Measurements from ENCODE around the gene WDR4.

Gene WDR4

DNA sequence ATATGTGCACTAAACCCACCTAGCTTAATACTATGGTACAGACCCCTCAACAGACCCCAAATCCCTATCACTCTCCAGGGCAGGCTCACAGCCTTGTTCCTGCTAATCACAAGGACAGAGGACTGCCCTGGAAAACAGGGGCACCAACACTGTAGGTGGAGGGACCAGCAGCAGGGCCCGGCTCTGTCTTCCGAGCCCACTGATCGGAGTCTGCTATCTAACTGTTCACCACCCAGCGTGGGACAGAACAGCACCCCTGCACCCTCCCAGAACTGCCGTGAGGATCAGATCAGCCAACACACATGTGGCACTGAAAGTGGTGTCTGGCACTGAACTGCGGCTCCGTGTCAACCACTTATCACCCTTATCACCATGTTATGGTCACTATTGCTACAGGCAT lies 6.2 kb downstream of the WDR4 start:
- DNase-seq (ENCODE audit: low read depth, low spot score) = no peak
- Histone ChIP-seq H3K4me3 (ENCODE audit: insufficient read length, low read depth) (no peak overlapping the region), H3K9ac (ENCODE audit: insufficient read length, low read depth) (no peak overlapping the region), H3K4me1 (ENCODE audit: insufficient read depth, insufficient read length) (peaks cover 8% of the 10 kb centered on the region), H3K9me3 (ENCODE audit: insufficient read depth, low read length) (no peaks in the 10 kb centered on the region), H3K27me3 (ENCODE audit: insufficient read depth, insufficient read length) (no peaks in the 10 kb centered on the region), H3K36me3 (ENCODE audit: insufficient read depth, insufficient read length, low read length) (peaks cover 95% of the 10 kb centered on the region)
- TF ChIP-seq SUZ12 (IDR thresholded peaks at IDR 0.05; ENCODE audit: extremely low read depth, insufficient read depth, insufficient read length) (no peak), ZNF274 (IDR thresholded peaks at IDR 0.05; ENCODE audit: low read depth, low read length) (no peak)

DNA sequence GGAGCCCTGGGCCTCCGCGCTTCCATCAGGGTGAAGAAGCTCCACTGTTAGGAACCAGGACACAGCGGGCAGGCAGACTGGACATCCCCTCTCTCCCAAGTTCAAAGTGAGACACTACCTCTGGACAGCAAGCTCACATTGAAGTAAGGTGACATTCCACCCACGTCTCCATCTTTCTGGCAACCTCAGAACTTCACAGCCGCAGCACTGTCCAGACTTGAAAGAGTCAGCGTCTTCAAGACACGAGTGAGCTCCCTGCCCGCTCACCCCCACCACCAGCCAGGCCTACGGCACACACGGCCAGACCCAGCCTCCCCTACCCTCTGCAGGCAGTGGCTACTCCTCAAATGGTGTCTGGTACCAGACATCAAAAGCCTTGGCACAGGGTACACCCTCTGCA lies 11.1 kb downstream of the WDR4 start:
- Histone ChIP-seq H3K4me3 (ENCODE audit: insufficient read length, low read depth) (no peak overlapping the region), H3K9ac (ENCODE audit: insufficient read length, low read depth) (no peak overlapping the region), H3K9me3 (ENCODE audit: insufficient read depth, low read length) (no peaks in the 10 kb centered on the region), H3K36me3 (ENCODE audit: insufficient read depth, insufficient read length, low read length) (peaks cover 95% of the 10 kb centered on the region), H3K27me3 (ENCODE audit: insufficient read depth, insufficient read length) (no peaks in the 10 kb centered on the region), H3K4me1 (ENCODE audit: insufficient read depth, insufficient read length) (peaks cover 30% of the 10 kb centered on the region)
- TF ChIP-seq ZNF274 (IDR thresholded peaks at IDR 0.05; ENCODE audit: low read depth, low read length) (no peak), YY1 (IDR thresholded peaks at IDR 0.05; ENCODE audit: insufficient read depth, insufficient read length) (no peak), SUZ12 (IDR thresholded peaks at IDR 0.05; ENCODE audit: extremely low read depth, insufficient read depth, insufficient read length) (no peak)
- no peak for DNase-seq (ENCODE audit: low read depth, low spot score)

DNA sequence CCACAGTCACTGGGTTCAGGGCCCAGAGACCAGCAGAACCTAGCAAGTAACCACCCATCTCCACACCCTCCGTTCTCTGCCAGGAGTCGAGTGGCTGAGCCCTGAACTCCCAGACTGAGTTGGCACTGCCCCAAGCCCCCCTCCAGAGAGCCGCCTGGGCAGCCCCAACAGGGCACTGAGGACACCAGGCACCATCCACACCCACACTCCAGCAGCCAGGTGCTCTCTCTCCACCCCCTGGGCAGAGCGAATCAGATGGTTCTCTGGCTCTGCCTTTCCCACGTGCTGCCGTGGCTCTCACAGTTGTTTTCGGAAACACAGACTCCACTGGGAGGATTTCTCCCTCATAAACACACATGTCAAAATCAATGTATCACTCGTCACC lies 13.6 kb downstream of the WDR4 start:
- Histone ChIP-seq H3K27me3 (ENCODE audit: insufficient read depth, insufficient read length) (no peaks in the 10 kb centered on the region), H3K9ac (ENCODE audit: insufficient read length, low read depth) (no peak overlapping the region), H3K4me3 (ENCODE audit: insufficient read length, low read depth) (no peak overlapping the region), H3K36me3 (ENCODE audit: insufficient read depth, insufficient read length, low read length) (peaks cover 91% of the 10 kb centered on the region), H3K9me3 (ENCODE audit: insufficient read depth, low read length) (no peaks in the 10 kb centered on the region), H3K4me1 (ENCODE audit: insufficient read depth, insufficient read length) (peaks cover 38% of the 10 kb centered on the region)
- TF ChIP-seq ZNF274 (IDR thresholded peaks at IDR 0.05; ENCODE audit: low read depth, low read length) = no peak
- no peak for TF ChIP-seq YY1 (IDR thresholded peaks at IDR 0.05; ENCODE audit: insufficient read depth, insufficient read length)
- TF ChIP-seq SUZ12 (IDR thresholded peaks at IDR 0.05; ENCODE audit: extremely low read depth, insufficient read depth, insufficient read length) = no peak
- DNase-seq (ENCODE audit: low read depth, low spot score) = no peak

DNA sequence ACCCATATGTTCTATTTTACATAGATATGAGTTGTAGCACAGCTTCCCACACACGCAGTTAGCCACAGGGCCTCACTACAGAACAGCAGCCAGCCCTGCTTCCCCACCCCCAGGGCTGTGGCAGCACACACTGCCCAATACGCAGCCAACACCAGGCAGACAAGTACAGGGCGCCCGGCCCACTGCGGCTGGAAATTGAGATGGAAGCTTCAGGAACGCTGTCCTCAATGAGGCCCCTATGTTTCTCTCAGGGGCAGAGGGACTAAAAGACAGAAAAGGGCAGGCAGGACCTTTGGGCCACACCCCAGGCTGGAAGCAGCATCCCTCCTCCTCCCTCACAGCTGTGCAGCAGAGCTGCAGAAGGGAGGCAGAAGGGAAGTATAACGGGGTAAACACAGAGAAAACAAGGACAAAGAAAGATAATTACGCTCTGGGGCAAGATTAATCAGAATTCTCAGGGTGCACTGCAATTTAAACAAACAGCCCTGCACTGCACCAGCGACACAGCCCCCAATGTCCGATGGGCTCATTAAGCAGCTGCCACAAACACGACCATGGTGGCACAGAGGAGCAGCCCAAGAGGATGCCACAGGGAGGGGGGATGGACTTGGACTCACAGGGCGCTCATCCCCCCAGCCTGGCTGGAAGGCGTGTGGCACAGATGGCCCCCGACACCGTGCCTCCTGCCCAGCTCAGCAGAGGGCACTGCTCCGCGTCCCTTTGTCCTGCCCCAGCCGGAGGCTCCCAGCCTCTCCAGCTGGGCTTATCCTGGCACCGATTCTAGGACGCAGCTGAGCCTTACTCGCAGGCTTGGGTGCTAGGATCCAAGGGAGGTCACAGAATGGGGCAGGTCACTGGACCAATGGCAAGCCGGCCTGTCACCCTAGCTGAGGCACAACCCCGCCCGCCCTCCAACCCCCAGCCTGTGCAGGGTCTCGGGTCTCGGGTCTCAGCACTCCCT lies 14.2 kb downstream of the WDR4 start:
- peaks cover 93% of the 10 kb centered on the region for H3K36me3 ChIP-seq (ENCODE audit: insufficient read depth, insufficient read length, low read length)

DNA sequence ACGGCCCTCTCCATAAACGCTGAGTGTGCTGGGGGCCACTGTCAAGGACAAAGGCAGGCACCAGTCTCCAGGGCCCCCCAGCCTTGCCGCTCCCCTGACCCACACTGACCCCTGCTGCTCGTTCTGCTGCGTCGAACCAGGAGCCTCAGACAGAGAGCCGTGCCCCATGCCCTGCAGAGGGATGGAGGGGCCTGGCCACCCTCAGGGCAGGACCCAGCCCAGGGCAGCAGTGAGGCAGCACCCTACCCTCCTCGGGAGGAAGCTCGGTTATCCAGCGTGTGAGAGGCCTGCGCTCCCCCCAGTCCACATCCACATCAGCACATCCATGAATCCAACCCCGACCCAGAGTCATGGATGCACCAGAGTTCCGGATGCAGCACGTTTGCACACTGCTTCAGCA lies 15.1 kb downstream of the WDR4 start:
- H3K4me1 ChIP-seq (ENCODE audit: insufficient read depth, insufficient read length) = peaks cover 38% of the 10 kb centered on the region
- TF ChIP-seq YY1 (IDR thresholded peaks at IDR 0.05; ENCODE audit: insufficient read depth, insufficient read length) (no peak), SUZ12 (IDR thresholded peaks at IDR 0.05; ENCODE audit: extremely low read depth, insufficient read depth, insufficient read length) (no peak), ZNF274 (IDR thresholded peaks at IDR 0.05; ENCODE audit: low read depth, low read length) (no peak)

More for the DNA sequence above, 14.2 kb downstream of the WDR4 start:
- H3K27me3 ChIP-seq (ENCODE audit: insufficient read depth, insufficient read length) = no peaks in the 10 kb centered on the region
- H3K4me3 ChIP-seq (ENCODE audit: insufficient read length, low read depth) = no peak overlapping the region
- peaks cover 38% of the 10 kb centered on the region for H3K4me1 ChIP-seq (ENCODE audit: insufficient read depth, insufficient read length)
- no peaks in the 10 kb centered on the region for H3K9me3 ChIP-seq (ENCODE audit: insufficient read depth, low read length)
- no peak for DNase-seq (ENCODE audit: low read depth, low spot score)
- TF ChIP-seq YY1 (IDR thresholded peaks at IDR 0.05; ENCODE audit: insufficient read depth, insufficient read length) (no peak), SUZ12 (IDR thresholded peaks at IDR 0.05; ENCODE audit: extremely low read depth, insufficient read depth, insufficient read length) (no peak), ZNF274 (IDR thresholded peaks at IDR 0.05; ENCODE audit: low read depth, low read length) (no peak)
- no peak overlapping the region for H3K9ac ChIP-seq (ENCODE audit: insufficient read length, low read depth)

DNA sequence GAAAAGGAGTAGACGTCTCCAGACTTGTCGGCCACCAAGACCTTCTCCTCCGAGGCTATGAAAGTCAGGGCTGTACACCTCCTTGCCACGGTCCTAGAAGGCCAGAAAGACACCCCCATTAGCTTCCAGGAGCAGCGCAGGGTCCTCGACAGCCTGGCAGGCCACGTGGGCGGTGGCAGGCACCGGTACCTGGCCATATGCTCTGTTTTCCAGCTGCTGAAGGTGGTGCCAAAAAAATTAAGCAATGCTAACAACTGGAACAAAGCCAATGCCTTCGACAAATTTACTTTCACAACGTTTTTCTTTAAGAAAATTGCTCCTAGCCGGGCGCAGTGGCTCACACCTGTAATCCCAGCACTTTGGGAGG lies 15.9 kb downstream of the WDR4 start:
- Histone ChIP-seq H3K9ac (ENCODE audit: insufficient read length, low read depth) (no peak overlapping the region), H3K36me3 (ENCODE audit: insufficient read depth, insufficient read length, low read length) (peaks cover 93% of the 10 kb centered on the region), H3K27me3 (ENCODE audit: insufficient read depth, insufficient read length) (no peaks in the 10 kb centered on the region), H3K9me3 (ENCODE audit: insufficient read depth, low read length) (no peaks in the 10 kb centered on the region), H3K4me1 (ENCODE audit: insufficient read depth, insufficient read length) (peaks cover 35% of the 10 kb centered on the region), H3K4me3 (ENCODE audit: insufficient read length, low read depth) (no peak overlapping the region)
- TF ChIP-seq YY1 (IDR thresholded peaks at IDR 0.05; ENCODE audit: insufficient read depth, insufficient read length) (no peak), SUZ12 (IDR thresholded peaks at IDR 0.05; ENCODE audit: extremely low read depth, insufficient read depth, insufficient read length) (no peak), ZNF274 (IDR thresholded peaks at IDR 0.05; ENCODE audit: low read depth, low read length) (no peak)
- DNase-seq (ENCODE audit: low read depth, low spot score) = no peak

More for the DNA sequence above, 15.1 kb downstream of the WDR4 start:
- Histone ChIP-seq H3K9me3 (ENCODE audit: insufficient read depth, low read length) (no peaks in the 10 kb centered on the region), H3K9ac (ENCODE audit: insufficient read length, low read depth) (no peak overlapping the region), H3K4me3 (ENCODE audit: insufficient read length, low read depth) (no peak overlapping the region), H3K36me3 (ENCODE audit: insufficient read depth, insufficient read length, low read length) (peaks cover 93% of the 10 kb centered on the region), H3K27me3 (ENCODE audit: insufficient read depth, insufficient read length) (no peaks in the 10 kb centered on the region)
- DNase-seq (ENCODE audit: low read depth, low spot score) = no peak

DNA sequence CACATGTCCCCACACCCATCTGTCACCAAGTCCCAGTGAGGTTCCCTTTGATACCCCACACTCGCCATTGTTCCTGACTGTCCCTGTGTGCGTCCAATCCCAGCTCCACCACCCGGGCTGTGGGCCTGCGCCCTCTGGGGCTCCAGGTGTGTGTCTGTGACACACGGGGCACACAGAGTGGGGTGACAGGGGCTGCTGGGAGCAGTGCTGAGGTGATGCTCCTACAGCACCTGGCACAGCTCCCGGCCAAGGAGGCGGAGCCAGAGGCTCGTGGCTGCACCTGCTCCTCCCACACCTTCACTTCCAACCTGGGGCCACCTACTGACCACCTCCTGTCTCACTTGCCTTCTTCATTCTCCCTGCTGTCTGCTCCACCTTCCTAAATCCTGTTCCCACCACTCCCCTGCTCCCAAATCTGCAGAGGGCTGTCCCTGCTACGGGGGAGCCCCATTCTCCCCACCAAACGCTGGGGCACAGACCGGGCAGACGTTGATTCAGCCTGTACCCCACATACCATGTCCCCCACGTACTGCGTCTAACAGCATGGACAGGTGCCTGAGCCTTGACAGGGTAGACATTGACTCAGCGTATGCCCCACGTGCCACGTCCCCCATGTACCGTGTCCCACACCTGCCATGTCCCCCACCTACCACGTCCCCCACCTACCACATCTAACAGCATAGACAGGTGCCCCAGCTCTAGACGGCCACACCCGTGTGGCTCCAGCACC lies 16.4 kb downstream of the WDR4 start:
- no peaks in the 10 kb centered on the region for H3K9me3 ChIP-seq (ENCODE audit: insufficient read depth, low read length)
- no peak overlapping the region for H3K9ac ChIP-seq (ENCODE audit: insufficient read length, low read depth)
- TF ChIP-seq YY1 (IDR thresholded peaks at IDR 0.05; ENCODE audit: insufficient read depth, insufficient read length) = no peak
- no peak for TF ChIP-seq ZNF274 (IDR thresholded peaks at IDR 0.05; ENCODE audit: low read depth, low read length)
- TF ChIP-seq SUZ12 (IDR thresholded peaks at IDR 0.05; ENCODE audit: extremely low read depth, insufficient read depth, insufficient read length) = no peak
- DNase-seq (ENCODE audit: low read depth, low spot score) = peak; percentile 40
- no peak overlapping the region for H3K4me3 ChIP-seq (ENCODE audit: insufficient read length, low read depth)
- H3K4me1 ChIP-seq (ENCODE audit: insufficient read depth, insufficient read length) = peaks cover 31% of the 10 kb centered on the region
- H3K36me3 ChIP-seq (ENCODE audit: insufficient read depth, insufficient read length, low read length) = peaks cover 93% of the 10 kb centered on the region
- H3K27me3 ChIP-seq (ENCODE audit: insufficient read depth, insufficient read length) = no peaks in the 10 kb centered on the region
